CD14-positive monocyte (primary cell): ENCODE data around the gene IL12B. TPM values are rescaled to one million over a fixed set of nuclear protein-coding genes. Genes with fewer than 3 reads are reported as not detected.
"Not testable (repeated sequence)": the region's sequence is repeated elsewhere in the genome, so short reads cannot be mapped to it uniquely, and the experiment has no call there.

Experiments
- DNase-seq, 3 donors: peaks; one replicate each; pipeline ENCODE4 v3.0.0-alpha.2; 2011 to 2022
- H2AFZ ChIP-seq: 2 replicates; pipeline ENCODE4 v1.6.0; 2012; ENCODE audit warnings: mild to moderate bottlenecking, low read depth, low read length, inconsistent platforms; ENCODE audit not compliant: insufficient read depth, poor library complexity, severe bottlenecking
- H3K27ac ChIP-seq, 2 donors: 1 replicate in 1 of 2; 2 replicates in 1 of 2; pipeline ENCODE4 v1.5.1; 2012 to 2013; ENCODE audit warnings: low read length in 2 of 2, control low read depth in 1 of 2, inconsistent platforms in 1 of 2, low read depth in 1 of 2, mild to moderate bottlenecking in 1 of 2
- H3K27me3 ChIP-seq, 2 donors: one replicate each; pipeline versions ENCODE4 v1.6.0 to v1.6.1; 2011 to 2013; ENCODE audit warnings: low read length in 2 of 2; ENCODE audit not compliant: control insufficient read depth in 2 of 2, insufficient read depth in 2 of 2
- H3K36me3 ChIP-seq, 2 donors: replicated peaks in 1 of 2; 1 replicate in 1 of 2; 2 replicates in 1 of 2; pipeline versions ENCODE4 v1.5.1 to v1.6.1; 2012 to 2013; ENCODE audit warnings: low read length in 2 of 2, control low read depth in 1 of 2, inconsistent platforms in 1 of 2, mild to moderate bottlenecking in 1 of 2; ENCODE audit not compliant: insufficient read depth in 2 of 2, control insufficient read depth in 1 of 2
- H3K4me1 ChIP-seq, 2 donors: 1 replicate in 1 of 2; 2 replicates in 1 of 2; pipeline versions ENCODE4 v1.5.1 to v1.6.1; 2012 to 2013; ENCODE audit warnings: low read length in 2 of 2, control low read depth in 1 of 2, inconsistent platforms in 1 of 2, mild to moderate bottlenecking in 1 of 2, moderate library complexity in 1 of 2; ENCODE audit not compliant: insufficient read depth in 2 of 2, control insufficient read depth in 1 of 2
- H3K4me2 ChIP-seq: replicated peaks from 2 replicates; pipeline ENCODE3; 2012; ENCODE audit warnings: low read length, moderate library complexity, mild to moderate bottlenecking; ENCODE audit not compliant: poor library complexity, severe bottlenecking; ENCODE audit errors: extremely low read depth
- H3K4me3 ChIP-seq, 3 experiments: fragments of 200-600 bp in 1 of 3; sonication (generic) in 1 of 3; replicated peaks in 1 of 3; 1 replicate in 2 of 3; 2 replicates in 1 of 3; pipeline ENCODE4 v1.5.1; 2011 to 2013; ENCODE audit warnings: low read length in 3 of 3, mild to moderate bottlenecking in 3 of 3, control low read depth in 2 of 3, low read depth in 2 of 3, inconsistent platforms in 1 of 3, moderate library complexity in 1 of 3
- H3K79me2 ChIP-seq: 2 replicates; pipeline ENCODE4 v1.6.0; 2012; ENCODE audit warnings: mild to moderate bottlenecking, control low read depth, inconsistent platforms, low read length, moderate library complexity; ENCODE audit not compliant: insufficient read depth
- H3K9ac ChIP-seq: 2 replicates; pipeline ENCODE4 v1.6.0; 2017; ENCODE audit warnings: low read length, mild to moderate bottlenecking; ENCODE audit not compliant: insufficient read depth, poor library complexity, severe bottlenecking
- H3K9me3 ChIP-seq, 2 donors: replicated peaks in 1 of 2; 1 replicate in 1 of 2; 2 replicates in 1 of 2; pipeline versions ENCODE4 v1.5.1 to v1.6.1; 2012 to 2013; ENCODE audit warnings: low read length in 2 of 2, control low read depth in 1 of 2; ENCODE audit not compliant: control insufficient read depth in 1 of 2, insufficient read depth in 1 of 2
- H4K20me1 ChIP-seq: 2 replicates; pipeline ENCODE4 v1.6.0; 2012; ENCODE audit warnings: mild to moderate bottlenecking, low read length, control low read depth, moderate library complexity; ENCODE audit not compliant: insufficient read depth
- H3K27ac Mint-ChIP-seq, 7 donors: one replicate each; pipeline ENCODE4 v1.8.0; 2020; ENCODE audit warnings: mild to moderate bottlenecking in 7 of 7, mixed read lengths in 7 of 7, moderate library complexity in 6 of 7, inconsistent platforms in 2 of 7
- H3K27me3 Mint-ChIP-seq, 3 donors: one replicate each; pipeline ENCODE4 v1.8.0; 2021 to 2022; ENCODE audit warnings: low read depth in 3 of 3, mild to moderate bottlenecking in 3 of 3, mixed read lengths in 3 of 3, moderate library complexity in 3 of 3, inconsistent platforms in 1 of 3
- H3K36me3 Mint-ChIP-seq, 2 donors: one replicate each; pipeline ENCODE4 v1.8.0; 2020; ENCODE audit warnings: mixed read lengths in 2 of 2, inconsistent platforms in 1 of 2, mild to moderate bottlenecking in 1 of 2
- H3K4me1 Mint-ChIP-seq: one replicate; pipeline ENCODE4 v1.8.0; 2020; ENCODE audit warnings: mild to moderate bottlenecking, mixed read lengths
- H3K4me3 Mint-ChIP-seq, 2 donors: one replicate each; pipeline ENCODE4 v1.8.0; 2020; ENCODE audit warnings: mild to moderate bottlenecking in 2 of 2, mixed read lengths in 2 of 2, moderate library complexity in 1 of 2
- H3K9me3 Mint-ChIP-seq, 7 donors: one replicate each; pipeline ENCODE4 v1.8.0; 2020 to 2022; ENCODE audit warnings: mixed read lengths in 7 of 7, mild to moderate bottlenecking in 6 of 7, moderate library complexity in 6 of 7, inconsistent platforms in 2 of 7
- WGBS: methylation state at CpG from one replicate; pipeline ENCODE4 v1.1.5; 2013; ENCODE audit warnings: missing lambda C conversion rate; ENCODE audit not compliant: insufficient coverage; 5-methylcytosine and 5-hydroxymethylcytosine counted together
- intact Hi-C, 2 donors: fragments of 100-400 bp; cut with micrococcal nuclease; formaldehyde crosslinking; loops; one replicate each; pipeline versions ENCODE4 v1.15.0 to v1.15.1; 2023
- polyA plus RNA-seq, 3 donors: library from polyadenylated mRNA; depleted of rRNA in 1 of 3; unstranded in 2 of 3; stranded (reverse) in 1 of 3; fragments of 300-500 nt in 2 of 3; fragments of >200 nt in 1 of 3; fragmentation: Illumina TruSeq in 2 of 3; gene quantifications; 1 replicate in 2 of 3; 2 replicates in 1 of 3; pipeline ENCODE4 v1.2.3, GENCODE V29; 2012 to 2021
- TF ChIP-seq, protein P1 (sequence below): fragments of 200-600 bp; IDR thresholded peaks from one replicate; pipeline ENCODE4 v1.8.0; 2022; ENCODE audit warnings: antibody characterized with exemption, mild to moderate bottlenecking

IL12B gene
- polyA plus RNA-seq, 3 donors, result not detected

GRCh38 chr5:159273923-159274322, 56.4 kb downstream of the IL12B start:
- peaks cover 6% of the 10 kb centered on the region for H3K4me1 Mint-ChIP-seq
- H3K9ac ChIP-seq, result no peak overlapping the region
- no peaks in the 10 kb centered on the region for H3K27me3 Mint-ChIP-seq
- H3K4me3 ChIP-seq, result no peak overlapping the region
- peak overlapping the region in 1 of 2 donors; percentile 54 for H3K27ac ChIP-seq
- peaks cover 57 to 68% of the 10 kb centered on the region in 2 donors for H3K36me3 Mint-ChIP-seq
- no peak overlapping the region for H2AFZ ChIP-seq
- H3K9me3 Mint-ChIP-seq, result peaks cover 0 to 2% (median 0%) of the 10 kb centered on the region in 7 donors
- H3K79me2 ChIP-seq, result no peaks in the 10 kb centered on the region
- no peaks in the 10 kb centered on the region for H4K20me1 ChIP-seq
- H3K27ac Mint-ChIP-seq, result no peak overlapping the region
- TF ChIP-seq, protein P1, sequence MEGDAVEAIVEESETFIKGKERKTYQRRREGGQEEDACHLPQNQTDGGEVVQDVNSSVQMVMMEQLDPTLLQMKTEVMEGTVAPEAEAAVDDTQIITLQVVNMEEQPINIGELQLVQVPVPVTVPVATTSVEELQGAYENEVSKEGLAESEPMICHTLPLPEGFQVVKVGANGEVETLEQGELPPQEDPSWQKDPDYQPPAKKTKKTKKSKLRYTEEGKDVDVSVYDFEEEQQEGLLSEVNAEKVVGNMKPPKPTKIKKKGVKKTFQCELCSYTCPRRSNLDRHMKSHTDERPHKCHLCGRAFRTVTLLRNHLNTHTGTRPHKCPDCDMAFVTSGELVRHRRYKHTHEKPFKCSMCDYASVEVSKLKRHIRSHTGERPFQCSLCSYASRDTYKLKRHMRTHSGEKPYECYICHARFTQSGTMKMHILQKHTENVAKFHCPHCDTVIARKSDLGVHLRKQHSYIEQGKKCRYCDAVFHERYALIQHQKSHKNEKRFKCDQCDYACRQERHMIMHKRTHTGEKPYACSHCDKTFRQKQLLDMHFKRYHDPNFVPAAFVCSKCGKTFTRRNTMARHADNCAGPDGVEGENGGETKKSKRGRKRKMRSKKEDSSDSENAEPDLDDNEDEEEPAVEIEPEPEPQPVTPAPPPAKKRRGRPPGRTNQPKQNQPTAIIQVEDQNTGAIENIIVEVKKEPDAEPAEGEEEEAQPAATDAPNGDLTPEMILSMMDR, result no peak
- H3K4me1 ChIP-seq, result peaks cover 3 to 9% of the 10 kb centered on the region in 2 donors
- H3K4me2 ChIP-seq, result no peak overlapping the region
- H3K27me3 ChIP-seq, result no peaks in the 10 kb centered on the region
- intact Hi-C loops, result no loop called here
- H3K4me3 Mint-ChIP-seq, result no peak overlapping the region
- no peak for DNase-seq
- no peaks in the 10 kb centered on the region for H3K9me3 ChIP-seq
- H3K36me3 ChIP-seq, result peaks cover 54 to 85% of the 10 kb centered on the region in 2 donors

- Mint-ChIP-seq H3K9me3 (peaks cover 3 to 16% (median 12%) of the 10 kb centered on the region in 7 donors), H3K4me3 (no peak overlapping the region), H3K36me3 (peaks cover 56 to 61% of the 10 kb centered on the region in 2 donors), H3K4me1 (peaks cover 8% of the 10 kb centered on the region), H3K27me3 (no peaks in the 10 kb centered on the region), H3K27ac (no peak overlapping the region)
- H3K36me3 ChIP-seq, result peaks cover 35 to 70% of the 10 kb centered on the region in 2 donors
- no peak overlapping the region for H3K9ac ChIP-seq
- no peaks in the 10 kb centered on the region for H4K20me1 ChIP-seq
- H3K9me3 ChIP-seq, result peaks cover 6 to 8% of the 10 kb centered on the region in 2 donors
- peaks cover 11% of the 10 kb centered on the region for H3K79me2 ChIP-seq
- no peaks in the 10 kb centered on the region for H3K27me3 ChIP-seq
- no CpG with 5 or more reads among the region's 2 CpGs for WGBS
- DNase-seq, result no peak
- peaks cover under 1 to 4% of the 10 kb centered on the region in 2 donors for H3K4me1 ChIP-seq
- no peak overlapping the region for H2AFZ ChIP-seq
- TF ChIP-seq, protein P1, result no peak
- no peak overlapping the region for H3K4me2 ChIP-seq
- no peak overlapping the region for H3K4me3 ChIP-seq
- intact Hi-C loops, result loop anchor here in 1 of 2 donors (10.0 kb wide), 1 partner anchor 65 kb away; the partner anchor contains the start of gene IL12B
- H3K27ac ChIP-seq, result no peak overlapping the region
These were observed 60.6 kb downstream of the IL12B start for GRCh38 chr5:159269723-159270122.

DNA sequence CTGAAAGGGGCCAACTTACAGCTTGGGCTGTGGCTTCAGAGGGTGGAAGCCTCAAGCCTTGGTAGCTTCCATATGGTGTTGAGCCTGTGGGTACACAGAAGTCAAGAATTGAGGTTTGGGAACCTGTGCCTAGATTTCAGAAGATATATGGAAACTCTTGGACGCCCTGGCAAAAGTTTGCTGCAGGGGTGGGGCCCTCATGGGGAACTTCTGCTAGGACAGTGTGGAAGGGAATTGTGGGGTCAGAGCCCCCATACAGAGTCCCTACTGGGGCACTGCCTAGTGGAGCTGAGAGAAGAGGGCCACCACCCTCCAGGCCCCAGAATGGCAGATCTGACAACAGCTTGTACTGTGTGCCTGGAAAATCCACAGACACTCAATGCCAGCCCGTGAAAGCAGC, 63.5 kb downstream of the IL12B start:
- H3K27ac Mint-ChIP-seq, H3K9me3 ChIP-seq, H3K4me3 Mint-ChIP-seq, H3K27me3 Mint-ChIP-seq, H2AFZ ChIP-seq, H3K27ac ChIP-seq, H3K4me3 ChIP-seq, H4K20me1 ChIP-seq, H3K27me3 ChIP-seq, DNase-seq, H3K9ac ChIP-seq, H3K4me2 ChIP-seq: not testable (repeated sequence)
- WGBS, result 100% methylated on average over 2 of the region's 2 CpGs
- Mint-ChIP-seq H3K36me3 (peaks cover 44 to 46% of the 10 kb centered on the region in 2 donors), H3K4me1 (peaks cover 25% of the 10 kb centered on the region), H3K9me3 (peaks cover 3 to 19% (median 13%) of the 10 kb centered on the region in 7 donors)
- Histone ChIP-seq H3K4me1 (peaks cover 15 to 21% of the 10 kb centered on the region in 2 donors), H3K36me3 (peaks cover 24 to 46% of the 10 kb centered on the region in 2 donors), H3K79me2 (peaks cover 28% of the 10 kb centered on the region)
- intact Hi-C loops, result loop anchor here in 1 of 2 donors (10.0 kb wide), 1 partner anchor 68 kb away; the partner anchor contains the start of gene IL12B
